GM12891 (cell line): Measurements from ENCODE around the gene HOPX.
"Not testable (repeated sequence)": the region's sequence is repeated elsewhere in the genome, so short reads cannot be mapped to it uniquely, and the experiment has no call there.

Experiments
- DNase-seq: peaks from one replicate; pipeline ENCODE4 v3.0.0; 2011; ENCODE audit warnings: low spot score; ENCODE audit not compliant: insufficient read length
- FAIRE-seq: peaks from 2 replicates; lab custom pipeline; 2011; peaks lifted over from hg19 to GRCh38; lab: Jason Lieb, UNC
- PAX5 ChIP-seq: IDR thresholded peaks from 2 replicates; pipeline ENCODE4 v1.6.1; 2011; ENCODE audit warnings: low read length, moderate library complexity, mild to moderate bottlenecking; ENCODE audit not compliant: insufficient read depth, severe bottlenecking
- POLR2A ChIP-seq: IDR thresholded peaks from 2 replicates; pipeline ENCODE4 v1.6.1; 2011; ENCODE audit warnings: low read depth, low read length, control low read depth
- POLR2AphosphoS5 ChIP-seq: IDR thresholded peaks from 2 replicates; pipeline ENCODE4 v1.6.1; 2011; ENCODE audit warnings: low read depth, low read length, control low read depth
- POU2F2 ChIP-seq: IDR thresholded peaks from 2 replicates; pipeline ENCODE4 v1.6.1; 2011; ENCODE audit warnings: low read depth, mild to moderate bottlenecking, control low read depth, low read length, moderate library complexity
- SPI1 ChIP-seq: IDR thresholded peaks from 2 replicates; pipeline ENCODE4 v1.6.1; 2011; ENCODE audit warnings: low read depth, low read length, control low read depth
- TAF1 ChIP-seq: IDR thresholded peaks from 2 replicates; pipeline ENCODE4 v1.6.1; 2011; ENCODE audit warnings: low read depth, low read length, control low read depth

HOPX gene

DNA sequence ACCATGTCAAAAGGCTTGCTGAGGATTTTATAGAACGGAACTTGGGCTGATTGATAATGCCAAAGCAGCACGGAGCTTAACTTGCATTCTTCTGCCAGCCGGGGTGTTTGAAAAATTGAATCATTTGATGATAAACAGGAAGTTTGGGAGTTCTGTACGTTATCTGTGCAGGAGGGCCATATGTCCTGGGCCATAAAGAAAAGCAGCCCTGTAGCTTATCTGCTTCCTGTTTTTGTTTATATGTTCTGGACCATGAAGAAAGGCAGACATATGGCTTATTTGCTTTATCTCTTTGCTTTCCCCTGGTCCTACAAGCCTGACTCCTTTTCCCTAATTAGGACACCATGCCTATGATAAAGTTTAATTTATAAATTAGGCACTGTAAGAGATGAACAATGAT lies 62.4 kb downstream of the HOPX start:
- TF ChIP-seq PAX5, result no peak
- TF ChIP-seq POU2F2, result no peak
- no peak for TF ChIP-seq POLR2A
- no peak for TF ChIP-seq SPI1
- no peak for TF ChIP-seq POLR2AphosphoS5
- no peak for TF ChIP-seq TAF1
- DNase-seq (no peak), FAIRE-seq (no peak)

DNA sequence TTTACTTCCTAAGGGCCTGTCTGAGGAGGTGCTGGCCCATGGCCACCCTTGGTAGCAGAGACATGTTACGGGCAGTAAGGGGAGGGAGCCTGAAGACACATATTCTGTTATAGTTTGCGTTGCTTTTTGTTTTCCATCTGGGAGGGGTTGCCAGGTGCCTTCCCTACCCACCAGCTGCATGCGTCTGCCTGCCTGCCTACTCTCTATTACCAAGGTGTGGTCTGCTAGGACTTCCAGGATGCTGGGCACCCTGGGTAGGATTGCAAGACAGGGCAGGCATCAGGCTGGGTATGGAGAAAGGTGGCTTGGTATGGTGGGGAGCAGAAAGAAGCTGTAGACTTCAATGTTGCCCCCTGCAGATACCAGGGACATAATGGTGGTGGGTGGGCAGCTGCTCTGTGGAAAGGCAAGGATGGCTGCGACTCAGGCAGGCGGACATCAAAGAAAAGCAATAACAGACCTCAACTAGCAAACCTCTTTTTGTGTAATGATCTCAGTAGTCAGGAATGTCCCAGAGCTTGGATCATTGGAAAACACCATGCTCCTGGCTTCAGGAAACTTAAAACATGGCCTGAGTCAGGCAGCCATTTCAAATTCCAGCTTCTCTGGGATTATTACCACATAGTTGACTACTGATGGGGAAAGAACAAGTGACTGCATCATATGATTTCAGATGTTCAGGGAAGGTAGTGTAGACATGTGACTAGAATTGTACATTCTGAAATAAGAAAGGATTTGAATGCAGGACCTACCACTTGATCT lies 67.8 kb downstream of the HOPX start:
- no peak for TF ChIP-seq POLR2AphosphoS5
- no peak for TF ChIP-seq PAX5
- TF ChIP-seq POLR2A, result no peak
- TF ChIP-seq TAF1, result no peak
- no peak for TF ChIP-seq SPI1
- no peak for TF ChIP-seq POU2F2
- no peak for FAIRE-seq
- DNase-seq, result no peak

DNA sequence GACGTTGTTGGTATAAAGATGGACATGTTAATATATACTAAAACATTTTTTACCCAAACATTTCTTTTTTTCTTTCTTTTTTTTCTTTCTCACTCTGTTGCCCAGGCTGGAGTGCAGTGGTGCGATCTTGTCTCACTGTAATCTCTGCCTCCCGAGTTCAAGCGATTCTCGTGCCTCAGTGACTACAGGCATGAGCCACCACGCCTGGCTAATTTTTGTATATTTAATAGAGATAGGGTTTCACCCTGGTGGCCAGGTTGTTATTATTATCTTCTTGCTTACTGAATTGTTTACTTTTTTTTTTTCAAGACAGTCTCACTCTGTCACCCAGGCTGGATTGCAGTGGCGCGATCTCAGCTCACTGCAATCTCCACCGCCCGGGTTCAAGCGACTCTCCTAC lies 68.8 kb downstream of the HOPX start:
- no peak for TF ChIP-seq POLR2AphosphoS5
- no peak for TF ChIP-seq POLR2A
- no peak for TF ChIP-seq TAF1
- no peak for FAIRE-seq
- no peak for DNase-seq

DNA sequence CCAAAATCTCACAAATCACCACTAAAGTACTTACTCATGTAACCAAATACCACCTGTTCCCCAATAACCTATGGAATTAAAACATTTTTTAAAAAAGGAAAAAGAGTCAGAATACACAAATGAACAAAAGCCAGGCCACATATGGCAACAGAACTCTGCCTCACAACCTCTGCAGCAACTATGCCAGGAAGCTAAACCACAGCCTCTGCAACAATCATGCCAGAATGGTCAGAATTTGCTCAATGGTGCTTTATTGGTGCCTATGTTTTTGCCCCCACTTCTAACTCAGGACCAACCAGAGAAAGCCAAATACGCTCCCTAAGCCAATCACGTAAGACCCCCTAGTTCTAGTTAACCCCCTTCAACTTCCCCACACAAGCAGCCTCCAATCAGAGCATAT lies 69.6 kb downstream of the HOPX start:
- no peak for FAIRE-seq
- TF ChIP-seq POLR2AphosphoS5 (no peak), POLR2A (no peak), POU2F2 (no peak), TAF1 (no peak), SPI1 (no peak), PAX5 (no peak)
- DNase-seq, result no peak

DNA sequence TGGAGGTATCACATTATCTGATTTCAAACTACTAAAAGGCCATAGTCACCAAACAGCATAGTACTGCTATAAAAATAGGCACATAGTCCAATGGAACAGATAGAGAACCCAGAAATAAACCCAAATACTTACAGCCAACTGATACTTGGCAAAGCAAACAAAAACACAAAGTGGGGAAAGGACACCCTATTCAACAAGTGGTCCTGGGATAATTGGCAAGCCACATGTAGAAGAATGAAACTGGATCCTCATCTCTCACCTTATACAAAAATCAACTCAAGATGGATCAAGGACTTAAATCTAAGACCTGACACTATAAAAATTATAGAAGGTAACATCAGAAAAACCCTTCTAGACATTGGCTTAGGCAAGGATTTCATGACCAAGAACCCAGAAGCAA lies 70.9 kb downstream of the HOPX start:
- DNase-seq, FAIRE-seq: not testable (repeated sequence)

DNA sequence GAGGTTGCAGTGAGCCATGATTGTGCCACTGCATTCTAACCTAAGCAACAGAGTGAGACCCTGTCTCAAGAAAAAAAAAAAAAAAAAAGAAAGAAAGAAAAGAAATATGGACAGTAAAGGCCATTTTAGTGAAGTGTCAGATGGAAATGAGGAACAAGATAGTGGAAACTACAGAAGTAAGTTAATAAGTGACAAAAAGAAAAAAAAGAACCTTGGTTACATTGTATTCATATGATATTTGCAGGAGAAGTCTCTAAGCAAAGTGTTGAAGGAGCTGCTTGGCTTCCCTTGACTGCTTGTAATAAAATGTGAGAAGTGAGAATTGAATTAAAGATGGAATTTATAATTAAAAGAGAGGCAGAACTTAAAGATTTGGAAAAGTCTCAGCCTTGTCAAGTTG lies 73.2 kb downstream of the HOPX start:
- FAIRE-seq (no peak), DNase-seq (no peak)
- TF ChIP-seq POLR2A (no peak), SPI1 (no peak), POU2F2 (no peak), TAF1 (no peak), PAX5 (no peak), POLR2AphosphoS5 (no peak)

DNA sequence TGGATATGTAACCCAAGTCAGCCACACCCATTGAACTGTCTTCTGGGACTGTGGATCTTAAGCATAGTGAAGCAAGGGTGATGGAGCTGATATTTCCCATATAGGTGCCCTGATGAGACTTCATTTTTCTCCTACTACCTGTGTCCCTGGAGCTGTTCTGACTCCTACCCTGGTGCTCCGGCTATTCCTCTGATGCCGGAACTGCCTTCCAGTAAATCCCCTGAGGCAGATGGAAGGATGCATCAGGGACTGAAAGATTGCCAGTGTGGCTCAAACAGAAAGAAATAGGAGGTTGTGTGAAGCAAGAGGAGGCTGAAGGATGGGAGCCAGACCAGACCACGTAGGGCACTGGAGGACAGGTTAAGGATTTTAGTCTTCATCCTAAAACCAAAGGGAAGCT lies 74.7 kb downstream of the HOPX start:
- TF ChIP-seq TAF1, result no peak
- TF ChIP-seq POLR2A, result no peak
- DNase-seq (no peak), FAIRE-seq (no peak)

DNA sequence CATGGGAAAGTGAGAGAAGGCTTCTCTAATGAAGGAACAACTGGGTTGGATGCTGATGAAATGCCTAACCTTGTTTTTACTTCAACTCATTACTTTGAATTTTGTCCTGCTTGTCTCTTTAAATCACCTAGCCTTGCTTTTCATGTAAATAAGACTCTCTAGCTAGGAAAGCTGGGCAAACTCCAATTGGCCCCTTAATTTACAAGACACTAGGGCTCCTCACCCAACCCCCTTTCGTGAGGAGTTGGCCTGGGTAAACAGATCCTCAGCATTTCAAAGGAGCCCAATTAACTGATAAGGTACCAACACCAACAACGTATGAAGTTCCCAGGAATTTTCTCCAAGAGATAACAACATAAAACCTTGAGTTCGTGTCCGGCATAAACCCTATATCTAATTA lies 75.6 kb downstream of the HOPX start:
- FAIRE-seq, result not testable (repeated sequence)

DNA sequence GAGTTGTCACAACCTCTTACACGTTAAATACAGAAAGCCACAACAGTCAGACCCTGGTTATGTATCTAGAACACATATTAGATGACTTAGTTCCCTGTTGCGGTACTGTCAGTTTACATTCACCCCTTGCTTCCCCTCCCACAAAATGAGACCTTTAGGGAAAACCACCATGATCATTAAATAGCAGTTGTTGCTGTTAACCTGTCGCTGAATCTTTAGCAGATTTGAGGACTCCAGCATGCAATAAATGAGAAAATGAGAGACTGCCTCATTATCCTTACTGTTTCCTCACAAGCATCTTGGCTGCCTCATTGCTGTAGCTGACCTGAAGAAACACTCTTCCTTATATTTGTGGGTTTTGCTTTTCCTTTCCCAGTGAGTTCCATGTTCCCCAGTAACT lies 77.8 kb downstream of the HOPX start:
- TF ChIP-seq POLR2AphosphoS5 (no peak), SPI1 (no peak)
- no peak for DNase-seq
- no peak for FAIRE-seq

More for the DNA sequence above, 75.6 kb downstream of the HOPX start:
- DNase-seq, result not testable (repeated sequence)
